ENCODE measurements around the gene ANO8. TPM values are rescaled to one million over a fixed set of nuclear protein-coding genes. Genes with fewer than 3 reads are reported as not detected.

ANO8 gene
- total RNA-seq, 4 donors from 2014 or later: 6.7 to 73.0 (median 10.3) TPM

DNA sequence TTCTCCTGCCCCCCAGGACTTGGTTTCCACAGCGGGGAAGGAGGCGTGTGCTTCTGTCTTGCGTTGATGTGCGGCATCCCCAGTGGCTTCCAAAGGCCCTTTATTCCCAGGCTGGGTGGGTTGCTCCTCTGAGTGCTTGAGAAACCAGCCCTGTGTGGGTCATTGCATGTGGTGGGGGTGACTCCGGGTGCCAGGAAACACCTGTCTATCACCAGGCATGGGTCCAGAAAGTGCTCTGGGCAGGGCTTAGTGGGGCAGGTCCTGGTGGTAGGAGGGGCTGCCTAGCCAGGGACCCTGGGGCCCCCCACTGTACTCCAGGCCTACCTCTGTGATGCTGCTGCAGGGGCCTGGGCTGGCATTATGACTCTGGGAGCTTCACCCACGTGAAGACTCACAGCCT lies 15.7 kb downstream of the ANO8 start:
- in situ Hi-C loops (cut with MboI; ENCODE audit: low pct_ligation_motif_present in 1 of 4, low pct_unique_long_range_greater_than_20kb in 1 of 4, low sequenced_read_pairs in 3 of 4): no loop called here
- peaks cover 0 to 12% (median 8%) of the 10 kb centered on the region in 4 donors for H3K4me1 ChIP-seq
- H3K9me3 ChIP-seq: no peaks in the 10 kb centered on the region
- TF ChIP-seq POLR2A (IDR thresholded peaks at IDR 0.05): no peak
- no peak for TF ChIP-seq POLR2AphosphoS5 (IDR thresholded peaks at IDR 0.05)
- no peak for TF ChIP-seq EP300 (IDR thresholded peaks at IDR 0.05; ENCODE audit: low read depth)
- no peak for DNase-seq
- H3K27me3 ChIP-seq: no peaks in the 10 kb centered on the region
- H3K36me3 ChIP-seq: peaks cover 0 to 35% (median 16%) of the 10 kb centered on the region in 4 donors
- H3K4me3 ChIP-seq: no peak overlapping the region
- intact Hi-C loops (cut with DNase I; ENCODE audit: low total_unique reads): no loop called here
- H3K27ac ChIP-seq: peak overlapping the region in 1 of 4 donors; percentile 74
- WGBS, 2 donors (ENCODE audit: low coverage in 1 of 2): 79 to 81% methylated on average over 2 to 5 of the region's 6 CpGs

DNA sequence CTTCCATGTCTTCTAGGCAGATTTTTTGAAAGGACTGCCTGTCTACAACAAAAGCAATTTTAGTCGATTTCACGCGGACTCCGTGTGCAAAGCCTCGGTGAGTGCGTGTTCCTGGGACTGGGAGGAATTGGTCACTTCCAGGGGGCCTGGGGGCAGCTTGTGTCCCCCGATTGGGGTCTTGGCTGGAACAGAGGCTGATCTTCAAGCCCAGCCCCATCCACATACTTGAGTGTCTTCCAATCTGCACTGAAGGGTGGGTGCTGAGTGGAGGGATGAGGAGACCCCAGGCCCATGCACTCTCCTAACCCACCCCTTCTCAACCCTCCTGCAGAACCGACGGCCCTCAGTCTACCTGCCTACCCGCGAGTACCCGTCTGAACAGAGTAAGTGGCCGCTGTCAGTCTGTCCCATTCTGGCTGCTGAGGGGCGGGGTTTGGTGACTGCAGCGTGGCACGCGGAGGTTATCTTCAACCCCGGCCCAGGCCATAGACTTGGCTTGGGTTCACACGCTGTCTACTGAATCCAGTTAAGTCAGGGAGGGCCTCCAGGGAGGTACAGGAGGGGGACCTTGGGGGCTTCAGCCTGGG lies 20.6 kb downstream of the ANO8 start:
- intact Hi-C loops (cut with DNase I; ENCODE audit: low total_unique reads): no loop called here
- in situ Hi-C loops (cut with MboI; ENCODE audit: low pct_ligation_motif_present in 1 of 4, low pct_unique_long_range_greater_than_20kb in 1 of 4, low sequenced_read_pairs in 3 of 4): no loop called here
- DNase-seq: no peak
- Histone ChIP-seq H3K27me3 (no peaks in the 10 kb centered on the region), H3K4me1 (peaks cover 11 to 35% (median 22%) of the 10 kb centered on the region in 4 donors), H3K9me3 (no peaks in the 10 kb centered on the region), H3K27ac (no peak overlapping the region), H3K36me3 (peaks cover 0 to 21% (median 10%) of the 10 kb centered on the region in 4 donors), H3K4me3 (no peak overlapping the region)
- WGBS, 2 donors (ENCODE audit: low coverage in 1 of 2): 92% methylated on average over 18 of the region's 19 CpGs; no CpG with 5 or more reads in 1 of the 2 donors
- TF ChIP-seq EP300 (IDR thresholded peaks at IDR 0.05; ENCODE audit: low read depth): no peak

- 84 to 90% methylated on average over 2 to 14 of the region's 20 CpGs for WGBS, 2 donors (ENCODE audit: low coverage in 1 of 2)
- H3K36me3 ChIP-seq: peaks cover 0 to 20% (median 9%) of the 10 kb centered on the region in 4 donors
- H3K27ac ChIP-seq: no peak overlapping the region
- in situ Hi-C loops (cut with MboI; ENCODE audit: low pct_ligation_motif_present in 1 of 4, low pct_unique_long_range_greater_than_20kb in 1 of 4, low sequenced_read_pairs in 3 of 4) (no loop called here), intact Hi-C loops (cut with DNase I; ENCODE audit: low total_unique reads) (no loop called here)
- no peak overlapping the region for H3K4me3 ChIP-seq
- H3K4me1 ChIP-seq: peaks cover 11 to 40% (median 22%) of the 10 kb centered on the region in 4 donors
- TF ChIP-seq CTCF (IDR thresholded peaks at IDR 0.05) (no peak), POLR2AphosphoS5 (IDR thresholded peaks at IDR 0.05) (no peak), EP300 (IDR thresholded peaks at IDR 0.05; ENCODE audit: low read depth) (no peak), POLR2A (IDR thresholded peaks at IDR 0.05) (no peak)
- no peaks in the 10 kb centered on the region for H3K9me3 ChIP-seq
- H3K27me3 ChIP-seq: no peaks in the 10 kb centered on the region
- no peak for DNase-seq
These were observed 22.2 kb downstream of the ANO8 start for GRCh38 chr19:17312189-17313113.

- no peak overlapping the region for H3K4me3 ChIP-seq
- H3K27ac ChIP-seq: no peak overlapping the region
- no peaks in the 10 kb centered on the region for H3K27me3 ChIP-seq
- DNase-seq: no peak
- intact Hi-C loops (cut with DNase I; ENCODE audit: low total_unique reads) (no loop called here), in situ Hi-C loops (cut with MboI; ENCODE audit: low pct_ligation_motif_present in 1 of 4, low pct_unique_long_range_greater_than_20kb in 1 of 4, low sequenced_read_pairs in 3 of 4) (no loop called here)
- peaks cover 17 to 43% (median 26%) of the 10 kb centered on the region in 4 donors for H3K4me1 ChIP-seq
- H3K9me3 ChIP-seq: no peaks in the 10 kb centered on the region
- 69% methylated on average over 9 of the region's 11 CpGs; no CpG with 5 or more reads in 1 of the 2 donors for WGBS, 2 donors (ENCODE audit: low coverage in 1 of 2)
- TF ChIP-seq POLR2A (IDR thresholded peaks at IDR 0.05): no peak
- TF ChIP-seq CTCF (IDR thresholded peaks at IDR 0.05): no peak
- no peak for TF ChIP-seq POLR2AphosphoS5 (IDR thresholded peaks at IDR 0.05)
- no peak for TF ChIP-seq EP300 (IDR thresholded peaks at IDR 0.05; ENCODE audit: low read depth)
- H3K36me3 ChIP-seq: peaks cover 0 to 20% (median 9%) of the 10 kb centered on the region in 4 donors
These were observed 23.0 kb downstream of the ANO8 start for GRCh38 chr19:17311455-17312188.

Data from transverse colon (tissue), 4 donors.